ENCODE measurements around the gene ALDOB. TPM values are rescaled to one million over a fixed set of nuclear protein-coding genes. Genes with fewer than 3 reads are reported as not detected.
"Not testable (repeated sequence)": the region's sequence is repeated elsewhere in the genome, so short reads cannot be mapped to it uniquely, and the experiment has no call there.

Gene ALDOB
- total RNA-seq, 1 donor: not detected

- DNase-seq (ENCODE audit: low read depth): peak; percentile 99
- peak within 1 kb of the TSS; percentile 87 for H3K4me3 ChIP-seq (ENCODE audit: low read depth, low read length)
- TF ChIP-seq CTCF (IDR thresholded peaks at IDR 0.05; ENCODE audit: insufficient read depth, low read length): no peak
These were observed 37.3 kb downstream of the ALDOB start, which contains the start of the genes MRPL50 and ZNF189 for GRCh38 chr9:101398068-101398929. MRPL50 (minus strand) TSS chr9:101398618; CDS start chr9:101398592, 26 bp downstream. ZNF189 (plus strand) TSS chr9:101398851; CDS start chr9:101399157, 306 bp downstream.

GRCh38 chr9:101397746-101398067, 37.9 kb downstream of the ALDOB start:
- no peak for TF ChIP-seq CTCF (IDR thresholded peaks at IDR 0.05; ENCODE audit: insufficient read depth, low read length)
- H3K4me3 ChIP-seq (ENCODE audit: low read depth, low read length): peak overlapping the region; percentile 87
- no peak for DNase-seq (ENCODE audit: low read depth)

- no peak for TF ChIP-seq CTCF (IDR thresholded peaks at IDR 0.05; ENCODE audit: insufficient read depth, low read length)
- DNase-seq (ENCODE audit: low read depth): no peak
- H3K4me3 ChIP-seq (ENCODE audit: low read depth, low read length): no peak overlapping the region
These were observed 40.9 kb downstream of the ALDOB start for GRCh38 chr9:101394687-101395086.

GRCh38 chr9:101393135-101393534, 42.4 kb downstream of the ALDOB start:
- no peak overlapping the region for H3K4me3 ChIP-seq (ENCODE audit: low read depth, low read length)
- no peak for TF ChIP-seq CTCF (IDR thresholded peaks at IDR 0.05; ENCODE audit: insufficient read depth, low read length)
- no peak for DNase-seq (ENCODE audit: low read depth)

- no peak for DNase-seq (ENCODE audit: low read depth)
- TF ChIP-seq CTCF (IDR thresholded peaks at IDR 0.05; ENCODE audit: insufficient read depth, low read length): peak; percentile 39
- H3K4me3 ChIP-seq (ENCODE audit: low read depth, low read length): no peak overlapping the region
These were observed 47.0 kb downstream of the ALDOB start for GRCh38 chr9:101388507-101388993.

- TF ChIP-seq CTCF (IDR thresholded peaks at IDR 0.05; ENCODE audit: insufficient read depth, low read length): peak; percentile 73
- DNase-seq (ENCODE audit: low read depth): peak; percentile 58
- H3K4me3 ChIP-seq (ENCODE audit: low read depth, low read length): no peak overlapping the region
These were observed 47.6 kb downstream of the ALDOB start for GRCh38 chr9:101387871-101388506.

GRCh38 chr9:101384873-101385536, 50.6 kb downstream of the ALDOB start, which contains the start of gene BAAT:
BAAT (minus strand) TSS chr9:101385006; CDS start chr9:101371404, 13,602 bp downstream.
- not testable (repeated sequence) for H3K4me3 ChIP-seq (ENCODE audit: low read depth, low read length); DNase-seq (ENCODE audit: low read depth)

All from fibroblast of the aortic adventitia (primary cell).